HEK293 (cell line): Measurements from ENCODE around the gene RNASEH2A.

Experiments
- CTCF ChIA-PET: fragments of 350-600 bp; formaldehyde crosslinking; extraction: SDS; loops from one replicate; lab custom pipeline; 2021; ENCODE audit warnings: antibody characterized with exemption; lab: Yijun Ruan, JAX
- POLR2A ChIA-PET: fragments of 300-600 bp; formaldehyde crosslinking; extraction: SDS; loops from one replicate; lab custom pipeline; 2020; ENCODE audit warnings: antibody characterized with exemption, inconsistent platforms; lab: Yijun Ruan, JAX
- H3K27ac ChIP-seq: fragments of 200-500 bp; sonication (Bioruptor generic); 2 replicates; pipeline ENCODE4 v1.5.1; 2014; ENCODE audit warnings: low read depth, low read length, control low read depth, inconsistent platforms; ENCODE audit errors: extremely low read depth
- H3K36me3 ChIP-seq, 2 experiments: fragments of 200-500 bp in 1 of 2; sonication (Bioruptor generic) in 1 of 2; 1 replicate in 1 of 2; 2 replicates in 1 of 2; pipeline ENCODE4 v1.5.1; 2014 to 2017; ENCODE audit warnings: inconsistent platforms in 2 of 2, low read length in 2 of 2; ENCODE audit not compliant: control insufficient read depth in 2 of 2, insufficient read depth in 1 of 2
- H3K4me1 ChIP-seq: fragments of 200-500 bp; sonication (Bioruptor generic); 2 replicates; pipeline ENCODE4 v1.5.1; 2014; ENCODE audit warnings: mild to moderate bottlenecking, low read length, inconsistent platforms; ENCODE audit not compliant: control insufficient read depth, insufficient read depth
- H3K4me3 ChIP-seq: 2 replicates; pipeline ENCODE4 v1.5.1; 2011; ENCODE audit warnings: low read depth, mild to moderate bottlenecking, control low read depth, low read length, moderate library complexity
- H3K9me3 ChIP-seq: fragments of 200-500 bp; sonication (Bioruptor generic); 2 replicates; pipeline ENCODE4 v1.5.1; 2014; ENCODE audit warnings: low read depth, low read length, inconsistent platforms; ENCODE audit not compliant: control insufficient read depth, insufficient read depth
- BCL11A ChIP-seq: fragments of 450-650 bp; formaldehyde crosslinking; IDR thresholded peaks from 2 replicates; pipeline ENCODE4 v1.5.1; 2016; ENCODE audit warnings: low read depth, missing biosample characterization, missing genetic modification characterization
- FEZF1 ChIP-seq: fragments of 450-650 bp; formaldehyde crosslinking; IDR thresholded peaks from 2 replicates; pipeline ENCODE4 v1.5.1; 2016; ENCODE audit warnings: missing biosample characterization, missing genetic modification characterization
- GLIS1 ChIP-seq: fragments of 450-650 bp; formaldehyde crosslinking; IDR thresholded peaks from 2 replicates; pipeline ENCODE4 v1.5.1; 2016; ENCODE audit warnings: missing biosample characterization, missing genetic modification characterization
- GLIS2 ChIP-seq: fragments of 450-650 bp; formaldehyde crosslinking; IDR thresholded peaks from 2 replicates; pipeline ENCODE4 v1.5.1; 2016; ENCODE audit warnings: missing biosample characterization, missing genetic modification characterization
- KLF10 ChIP-seq: fragments of 450-650 bp; IDR thresholded peaks from 2 replicates; pipeline ENCODE4 v1.5.1; 2018; ENCODE audit warnings: missing biosample characterization, mild to moderate bottlenecking, missing genetic modification characterization
- KLF8 ChIP-seq: fragments of 450-650 bp; formaldehyde crosslinking; IDR thresholded peaks from 2 replicates; pipeline ENCODE4 v1.5.1; 2016; ENCODE audit warnings: missing biosample characterization, missing genetic modification characterization
- SCRT2 ChIP-seq: fragments of 450-650 bp; formaldehyde crosslinking; IDR thresholded peaks from 2 replicates; pipeline ENCODE4 v1.5.1; 2016; ENCODE audit warnings: missing biosample characterization, missing genetic modification characterization
- WT1 ChIP-seq: fragments of 450-650 bp; formaldehyde crosslinking; IDR thresholded peaks from 2 replicates; pipeline ENCODE4 v1.5.1; 2016; ENCODE audit warnings: missing biosample characterization, missing genetic modification characterization
- ZBTB17 ChIP-seq: fragments of 450-650 bp; formaldehyde crosslinking; IDR thresholded peaks from 2 replicates; pipeline ENCODE4 v1.5.1; 2016; ENCODE audit warnings: missing biosample characterization, missing genetic modification characterization
- ZBTB20 ChIP-seq: fragments of 450-650 bp; formaldehyde crosslinking; IDR thresholded peaks from 2 replicates; pipeline ENCODE4 v1.5.1; 2016; ENCODE audit warnings: missing biosample characterization, missing genetic modification characterization
- ZFHX2 ChIP-seq: fragments of 450-650 bp; formaldehyde crosslinking; conservative IDR thresholded peaks from 2 replicates; pipeline ENCODE4 v1.5.1; 2016; ENCODE audit warnings: missing biosample characterization, missing genetic modification characterization
- ZFP69B ChIP-seq: fragments of 450-650 bp; formaldehyde crosslinking; IDR thresholded peaks from 2 replicates; pipeline ENCODE4 v1.5.1; 2016; ENCODE audit warnings: missing biosample characterization, missing genetic modification characterization
- ZIC2 ChIP-seq: fragments of 450-650 bp; formaldehyde crosslinking; IDR thresholded peaks from 2 replicates; pipeline ENCODE4 v1.5.1; 2016; ENCODE audit warnings: missing biosample characterization, missing genetic modification characterization
- ZNF112 ChIP-seq: fragments of 450-650 bp; formaldehyde crosslinking; IDR thresholded peaks from 2 replicates; pipeline ENCODE4 v1.5.0; 2017; ENCODE audit warnings: missing biosample characterization, missing genetic modification characterization
- ZNF274 ChIP-seq, 2 experiments: fragments of 200-500 bp in 1 of 2; fragments of 450-650 bp in 1 of 2; sonication (Bioruptor generic) in 1 of 2; formaldehyde crosslinking in 1 of 2; IDR thresholded peaks; 2 replicates each; pipeline versions ENCODE4 v1.5.1 to v1.6.1; 2014 to 2016; ENCODE audit warnings: borderline replicate concordance in 1 of 2, inconsistent platforms in 1 of 2, low read length in 1 of 2, missing biosample characterization in 1 of 2, missing genetic modification characterization in 1 of 2
- ZNF335 ChIP-seq: fragments of 450-650 bp; formaldehyde crosslinking; conservative IDR thresholded peaks from 2 replicates; pipeline ENCODE4 v1.5.1; 2016; ENCODE audit warnings: missing biosample characterization, missing genetic modification characterization
- ZNF341 ChIP-seq: fragments of 450-650 bp; formaldehyde crosslinking; IDR thresholded peaks from 2 replicates; pipeline ENCODE4; 2016; ENCODE audit warnings: low read depth, missing biosample characterization, missing genetic modification characterization
- ZNF423 ChIP-seq: fragments of 450-650 bp; formaldehyde crosslinking; IDR thresholded peaks from 2 replicates; pipeline ENCODE4 v1.5.1; 2016; ENCODE audit warnings: missing biosample characterization, missing genetic modification characterization
- ZNF558 ChIP-seq: fragments of 450-650 bp; formaldehyde crosslinking; IDR thresholded peaks from 2 replicates; pipeline ENCODE4 v1.5.1; 2016; ENCODE audit warnings: missing biosample characterization, missing genetic modification characterization
- ZNF560 ChIP-seq: fragments of 450-650 bp; formaldehyde crosslinking; IDR thresholded peaks from 2 replicates; pipeline ENCODE4 v1.5.1; 2017; ENCODE audit warnings: missing biosample characterization, missing genetic modification characterization, borderline replicate concordance
- ZNF600 ChIP-seq: fragments of 450-650 bp; formaldehyde crosslinking; IDR thresholded peaks from 2 replicates; pipeline ENCODE4 v1.5.1; 2016; ENCODE audit warnings: missing biosample characterization, missing genetic modification characterization
- ZNF660 ChIP-seq: fragments of 450-650 bp; IDR thresholded peaks from 2 replicates; pipeline ENCODE4 v1.5.1; 2018; ENCODE audit warnings: missing biosample characterization, mild to moderate bottlenecking, missing genetic modification characterization
- ZNF776 ChIP-seq: fragments of 450-650 bp; formaldehyde crosslinking; IDR thresholded peaks from 2 replicates; pipeline ENCODE4 v1.5.0; 2017; ENCODE audit warnings: missing biosample characterization, missing genetic modification characterization, borderline replicate concordance
- ZNF791 ChIP-seq: fragments of 450-650 bp; formaldehyde crosslinking; IDR thresholded peaks from 2 replicates; pipeline ENCODE4 v1.5.1; 2016; ENCODE audit warnings: missing biosample characterization, missing genetic modification characterization
- TF ChIP-seq, protein P1 (sequence below): fragments of 450-650 bp; formaldehyde crosslinking; IDR thresholded peaks from 2 replicates; pipeline ENCODE4 v1.5.1; 2016; ENCODE audit warnings: missing biosample characterization, missing genetic modification characterization
- TF ChIP-seq, protein P2 (sequence below): fragments of 450-650 bp; formaldehyde crosslinking; IDR thresholded peaks from 2 replicates; pipeline ENCODE4 v1.5.1; 2016; ENCODE audit warnings: missing biosample characterization, missing genetic modification characterization, borderline replicate concordance
- TF ChIP-seq, protein P3 (sequence below): fragments of 450-650 bp; formaldehyde crosslinking; IDR thresholded peaks from 2 replicates; pipeline ENCODE4 v1.5.1; 2016; ENCODE audit warnings: missing biosample characterization, missing genetic modification characterization
- TF ChIP-seq, protein P4 (sequence below): fragments of 450-650 bp; formaldehyde crosslinking; IDR thresholded peaks from 2 replicates; pipeline ENCODE4 v1.5.1; 2017; ENCODE audit warnings: missing biosample characterization, missing genetic modification characterization

The RNASEH2A gene

DNA sequence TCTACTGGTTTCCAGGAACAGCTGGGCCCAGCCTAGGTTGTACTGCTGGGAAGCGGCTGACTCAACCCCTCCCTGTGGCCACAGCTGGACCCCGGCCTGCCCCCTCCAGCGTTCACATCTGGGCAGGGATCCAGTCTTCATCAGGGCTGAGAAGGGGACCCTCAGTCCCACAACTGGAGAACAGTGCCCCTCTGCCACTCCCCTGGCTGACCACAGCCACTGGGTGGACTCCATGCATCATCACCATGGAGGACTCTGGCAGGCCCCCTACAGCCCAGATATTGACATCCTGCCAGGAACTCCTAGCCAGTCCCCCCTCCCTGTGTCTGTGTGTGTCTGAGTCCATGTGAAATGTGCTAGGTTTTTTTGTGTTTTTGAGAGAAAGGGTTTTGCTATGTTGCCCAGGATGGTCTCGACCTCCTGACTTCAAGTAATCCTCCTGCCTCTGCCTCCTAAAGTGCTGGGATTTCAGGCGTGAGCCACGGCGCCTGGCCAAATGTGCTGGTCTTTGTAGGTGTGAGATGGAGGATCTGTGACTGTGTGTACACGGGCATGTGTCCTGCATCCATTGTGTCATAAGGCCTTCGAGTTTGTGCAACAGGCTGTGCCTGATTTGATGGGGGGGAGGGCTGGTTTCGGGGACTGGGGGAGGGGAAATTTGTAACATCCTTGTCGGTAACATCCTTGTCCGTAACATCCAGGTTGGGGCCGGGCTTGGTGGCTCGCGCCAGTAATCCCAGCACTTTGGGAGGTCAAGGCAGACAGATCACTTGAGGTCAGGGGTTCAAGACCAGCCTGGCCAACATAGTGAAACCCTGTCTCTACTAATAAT lies 27.0 kb upstream of the RNASEH2A start:
- Histone ChIP-seq H3K4me1 (peaks cover 6% of the 10 kb centered on the region; the same call in 1 of the 2 replicates), H3K36me3 (no peaks in the 10 kb centered on the region), H3K27ac (no peak overlapping the region), H3K4me3 (no peak overlapping the region), H3K9me3 (no peaks in the 10 kb centered on the region)
- POLR2A ChIA-PET: interaction anchor here (3.3 kb wide), 1 partner anchor 13 kb away, joined by 42 read pairs; the partner anchor contains the start of gene JUNB
- CTCF ChIA-PET: interaction anchor here (0.7 to 11.4 kb wide), 5 partner anchors 14 to 59 kb away, joined by 3 to 234 read pairs (median 14); partner anchors contain the start of genes JUNB, PRDX2 and THSD8
- TF ChIP-seq ZBTB17 (tag by site-specific recombination): no peak
- no peak for TF ChIP-seq ZNF112 (tag by site-specific recombination)
- TF ChIP-seq ZNF600 (tag by site-specific recombination): peak; percentile 61
- TF ChIP-seq FEZF1: no peak
- TF ChIP-seq ZNF776: no peak
- TF ChIP-seq ZIC2 (tag by site-specific recombination): peak; percentile 80
- TF ChIP-seq SCRT2: peak; percentile 82
- no peak for TF ChIP-seq ZNF558
- TF ChIP-seq, protein P1, sequence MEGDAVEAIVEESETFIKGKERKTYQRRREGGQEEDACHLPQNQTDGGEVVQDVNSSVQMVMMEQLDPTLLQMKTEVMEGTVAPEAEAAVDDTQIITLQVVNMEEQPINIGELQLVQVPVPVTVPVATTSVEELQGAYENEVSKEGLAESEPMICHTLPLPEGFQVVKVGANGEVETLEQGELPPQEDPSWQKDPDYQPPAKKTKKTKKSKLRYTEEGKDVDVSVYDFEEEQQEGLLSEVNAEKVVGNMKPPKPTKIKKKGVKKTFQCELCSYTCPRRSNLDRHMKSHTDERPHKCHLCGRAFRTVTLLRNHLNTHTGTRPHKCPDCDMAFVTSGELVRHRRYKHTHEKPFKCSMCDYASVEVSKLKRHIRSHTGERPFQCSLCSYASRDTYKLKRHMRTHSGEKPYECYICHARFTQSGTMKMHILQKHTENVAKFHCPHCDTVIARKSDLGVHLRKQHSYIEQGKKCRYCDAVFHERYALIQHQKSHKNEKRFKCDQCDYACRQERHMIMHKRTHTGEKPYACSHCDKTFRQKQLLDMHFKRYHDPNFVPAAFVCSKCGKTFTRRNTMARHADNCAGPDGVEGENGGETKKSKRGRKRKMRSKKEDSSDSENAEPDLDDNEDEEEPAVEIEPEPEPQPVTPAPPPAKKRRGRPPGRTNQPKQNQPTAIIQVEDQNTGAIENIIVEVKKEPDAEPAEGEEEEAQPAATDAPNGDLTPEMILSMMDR: peak; percentile 75
- TF ChIP-seq ZNF660: no peak
- peak; percentile 55 for TF ChIP-seq ZNF335
- no peak for TF ChIP-seq ZNF423
- TF ChIP-seq, protein P2, sequence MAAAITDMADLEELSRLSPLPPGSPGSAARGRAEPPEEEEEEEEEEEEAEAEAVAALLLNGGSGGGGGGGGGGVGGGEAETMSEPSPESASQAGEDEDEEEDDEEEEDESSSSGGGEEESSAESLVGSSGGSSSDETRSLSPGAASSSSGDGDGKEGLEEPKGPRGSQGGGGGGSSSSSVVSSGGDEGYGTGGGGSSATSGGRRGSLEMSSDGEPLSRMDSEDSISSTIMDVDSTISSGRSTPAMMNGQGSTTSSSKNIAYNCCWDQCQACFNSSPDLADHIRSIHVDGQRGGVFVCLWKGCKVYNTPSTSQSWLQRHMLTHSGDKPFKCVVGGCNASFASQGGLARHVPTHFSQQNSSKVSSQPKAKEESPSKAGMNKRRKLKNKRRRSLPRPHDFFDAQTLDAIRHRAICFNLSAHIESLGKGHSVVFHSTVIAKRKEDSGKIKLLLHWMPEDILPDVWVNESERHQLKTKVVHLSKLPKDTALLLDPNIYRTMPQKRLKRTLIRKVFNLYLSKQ (tag by site-specific recombination): no peak
- no peak for TF ChIP-seq ZBTB20 (tag by site-specific recombination)
- TF ChIP-seq ZNF791 (tag by site-specific recombination): no peak
- TF ChIP-seq BCL11A: no peak
- TF ChIP-seq GLIS2: peak; percentile 65
- no peak for TF ChIP-seq ZFP69B
- TF ChIP-seq KLF10 (tag by site-specific recombination): no peak
- no peak for TF ChIP-seq ZNF560 (tag by site-specific recombination)
- TF ChIP-seq, protein P3, sequence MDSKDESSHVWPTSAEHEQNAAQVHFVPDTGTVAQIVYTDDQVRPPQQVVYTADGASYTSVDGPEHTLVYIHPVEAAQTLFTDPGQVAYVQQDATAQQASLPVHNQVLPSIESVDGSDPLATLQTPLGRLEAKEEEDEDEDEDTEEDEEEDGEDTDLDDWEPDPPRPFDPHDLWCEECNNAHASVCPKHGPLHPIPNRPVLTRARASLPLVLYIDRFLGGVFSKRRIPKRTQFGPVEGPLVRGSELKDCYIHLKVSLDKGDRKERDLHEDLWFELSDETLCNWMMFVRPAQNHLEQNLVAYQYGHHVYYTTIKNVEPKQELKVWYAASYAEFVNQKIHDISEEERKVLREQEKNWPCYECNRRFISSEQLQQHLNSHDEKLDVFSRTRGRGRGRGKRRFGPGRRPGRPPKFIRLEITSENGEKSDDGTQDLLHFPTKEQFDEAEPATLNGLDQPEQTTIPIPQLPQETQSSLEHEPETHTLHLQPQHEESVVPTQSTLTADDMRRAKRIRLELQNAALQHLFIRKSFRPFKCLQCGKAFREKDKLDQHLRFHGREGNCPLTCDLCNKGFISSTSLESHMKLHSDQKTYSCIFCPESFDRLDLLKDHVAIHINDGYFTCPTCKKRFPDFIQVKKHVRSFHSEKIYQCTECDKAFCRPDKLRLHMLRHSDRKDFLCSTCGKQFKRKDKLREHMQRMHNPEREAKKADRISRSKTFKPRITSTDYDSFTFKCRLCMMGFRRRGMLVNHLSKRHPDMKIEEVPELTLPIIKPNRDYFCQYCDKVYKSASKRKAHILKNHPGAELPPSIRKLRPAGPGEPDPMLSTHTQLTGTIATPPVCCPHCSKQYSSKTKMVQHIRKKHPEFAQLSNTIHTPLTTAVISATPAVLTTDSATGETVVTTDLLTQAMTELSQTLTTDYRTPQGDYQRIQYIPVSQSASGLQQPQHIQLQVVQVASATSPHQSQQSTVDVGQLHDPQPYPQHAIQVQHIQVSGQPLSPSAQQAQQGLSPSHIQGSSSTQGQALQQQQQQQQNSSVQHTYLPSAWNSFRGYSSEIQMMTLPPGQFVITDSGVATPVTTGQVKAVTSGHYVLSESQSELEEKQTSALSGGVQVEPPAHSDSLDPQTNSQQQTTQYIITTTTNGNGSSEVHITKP (tag by site-specific recombination): no peak
- TF ChIP-seq, protein P4, sequence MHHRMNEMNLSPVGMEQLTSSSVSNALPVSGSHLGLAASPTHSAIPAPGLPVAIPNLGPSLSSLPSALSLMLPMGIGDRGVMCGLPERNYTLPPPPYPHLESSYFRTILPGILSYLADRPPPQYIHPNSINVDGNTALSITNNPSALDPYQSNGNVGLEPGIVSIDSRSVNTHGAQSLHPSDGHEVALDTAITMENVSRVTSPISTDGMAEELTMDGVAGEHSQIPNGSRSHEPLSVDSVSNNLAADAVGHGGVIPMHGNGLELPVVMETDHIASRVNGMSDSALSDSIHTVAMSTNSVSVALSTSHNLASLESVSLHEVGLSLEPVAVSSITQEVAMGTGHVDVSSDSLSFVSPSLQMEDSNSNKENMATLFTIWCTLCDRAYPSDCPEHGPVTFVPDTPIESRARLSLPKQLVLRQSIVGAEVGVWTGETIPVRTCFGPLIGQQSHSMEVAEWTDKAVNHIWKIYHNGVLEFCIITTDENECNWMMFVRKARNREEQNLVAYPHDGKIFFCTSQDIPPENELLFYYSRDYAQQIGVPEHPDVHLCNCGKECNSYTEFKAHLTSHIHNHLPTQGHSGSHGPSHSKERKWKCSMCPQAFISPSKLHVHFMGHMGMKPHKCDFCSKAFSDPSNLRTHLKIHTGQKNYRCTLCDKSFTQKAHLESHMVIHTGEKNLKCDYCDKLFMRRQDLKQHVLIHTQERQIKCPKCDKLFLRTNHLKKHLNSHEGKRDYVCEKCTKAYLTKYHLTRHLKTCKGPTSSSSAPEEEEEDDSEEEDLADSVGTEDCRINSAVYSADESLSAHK (tag by site-specific recombination): no peak
- peak; percentile 33 for TF ChIP-seq ZNF341 (tag by site-specific recombination)
- no peak for TF ChIP-seq KLF8 (tag by site-specific recombination)
- peak; percentile 90 for TF ChIP-seq GLIS1 (tag by site-specific recombination)
- no peak for TF ChIP-seq ZNF274 (IDR thresholded peaks at IDR 0.05; ENCODE audit: low read length)
- TF ChIP-seq ZNF274 (tag by site-specific recombination; IDR thresholded peaks at IDR 0.05; ENCODE audit: borderline replicate concordance): no peak
- TF ChIP-seq WT1: no peak
- no peak for TF ChIP-seq ZFHX2 (tag by site-specific recombination)
